IPS-18a (cell line): Measurements from ENCODE around the gene RNF217.
"Not testable (repeated sequence)": the region's sequence is repeated elsewhere in the genome, so short reads cannot be mapped to it uniquely, and the experiment has no call there.

ENCODE experiments used
- H3K27ac ChIP-seq: one replicate; pipeline ENCODE4 v1.5.1; 2013; ENCODE audit warnings: low read length
- H3K27me3 ChIP-seq: one replicate; pipeline ENCODE4 v1.6.1; 2013; ENCODE audit warnings: mild to moderate bottlenecking, low read length; ENCODE audit not compliant: control insufficient read depth, insufficient read depth
- H3K36me3 ChIP-seq: one replicate; pipeline ENCODE4 v1.6.1; 2013; ENCODE audit warnings: low read depth, low read length; ENCODE audit not compliant: control insufficient read depth
- H3K4me1 ChIP-seq: one replicate; pipeline ENCODE4 v1.6.1; 2013; ENCODE audit warnings: low read depth, low read length; ENCODE audit not compliant: control insufficient read depth
- H3K4me3 ChIP-seq: one replicate; pipeline ENCODE4 v1.5.1; 2013; ENCODE audit warnings: low read length
- H3K9ac ChIP-seq: one replicate; pipeline ENCODE4 v1.6.1; 2013; ENCODE audit warnings: mild to moderate bottlenecking, low read length, moderate library complexity
- H3K9me3 ChIP-seq: one replicate; pipeline ENCODE4 v1.6.1; 2013; ENCODE audit warnings: low read depth, low read length; ENCODE audit not compliant: control insufficient read depth

The RNF217 gene

DNA sequence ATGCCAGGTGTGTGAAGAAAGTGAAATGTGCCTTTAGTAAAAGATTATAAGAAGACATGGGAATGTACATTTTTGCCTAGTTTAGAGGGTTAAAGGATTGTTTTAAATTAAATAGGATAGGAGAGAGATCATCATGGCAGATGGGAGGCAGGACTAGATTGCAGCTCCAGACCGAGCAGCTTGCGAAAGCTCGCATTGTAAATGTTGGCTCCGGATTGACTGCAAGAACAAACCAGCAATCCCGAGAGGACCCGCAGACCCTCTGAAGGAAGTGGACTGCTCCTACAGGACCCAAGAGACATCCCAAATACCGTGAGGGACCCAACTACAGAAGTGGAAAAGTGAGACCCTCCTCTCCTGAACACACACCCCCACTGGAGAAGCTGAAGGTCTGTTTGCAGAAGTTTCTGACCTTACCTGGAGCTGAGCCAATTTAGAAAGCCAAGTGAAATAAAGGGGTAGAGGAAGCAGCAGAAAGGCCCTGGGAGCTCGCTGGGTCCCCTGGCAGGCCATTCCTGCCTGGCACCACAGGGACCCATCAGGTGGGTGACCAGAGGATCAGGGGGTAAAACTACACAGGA, 161.3 kb downstream of the RNF217 start:
- H3K9ac ChIP-seq, result no peak overlapping the region
- no peak overlapping the region for H3K27ac ChIP-seq
- H3K4me1 ChIP-seq, result peaks cover 7% of the 10 kb centered on the region
- no peaks in the 10 kb centered on the region for H3K9me3 ChIP-seq
- H3K36me3 ChIP-seq, result no peaks in the 10 kb centered on the region
- no peaks in the 10 kb centered on the region for H3K27me3 ChIP-seq
- no peak overlapping the region for H3K4me3 ChIP-seq

DNA sequence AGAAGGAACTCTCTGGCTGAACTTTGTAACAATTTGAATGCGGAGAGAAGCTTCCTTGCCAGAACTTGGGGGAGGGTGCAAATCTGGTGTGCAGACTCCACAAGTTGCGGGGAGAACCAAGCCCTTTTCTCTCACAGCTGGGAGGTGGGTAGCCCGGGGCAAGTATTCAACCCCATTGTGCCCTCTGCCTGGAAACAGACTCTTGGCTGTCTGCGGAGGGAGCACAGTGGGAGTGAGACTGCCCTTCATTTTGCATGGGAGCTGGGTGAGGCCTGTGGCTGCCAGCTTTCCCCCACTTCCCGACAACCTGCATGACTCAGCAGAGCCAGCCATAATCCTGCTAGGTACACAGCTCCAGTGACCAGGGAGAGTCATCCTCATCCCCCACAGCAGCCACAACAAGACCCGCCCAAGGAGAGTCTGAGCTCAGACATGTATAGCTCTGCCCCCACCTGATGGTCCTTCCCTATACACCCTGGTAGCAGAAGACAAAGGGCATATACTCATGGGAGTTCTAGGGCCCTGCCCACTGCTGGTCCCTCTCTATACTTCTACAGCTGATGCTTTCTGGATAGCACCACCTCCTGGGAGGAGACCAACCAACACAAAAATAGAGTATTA, 161.9 kb downstream of the RNF217 start:
- Histone ChIP-seq H3K27me3 (no peaks in the 10 kb centered on the region), H3K9ac (no peak overlapping the region), H3K9me3 (no peaks in the 10 kb centered on the region), H3K36me3 (no peaks in the 10 kb centered on the region), H3K27ac (no peak overlapping the region), H3K4me3 (no peak overlapping the region), H3K4me1 (peaks cover 7% of the 10 kb centered on the region)

DNA sequence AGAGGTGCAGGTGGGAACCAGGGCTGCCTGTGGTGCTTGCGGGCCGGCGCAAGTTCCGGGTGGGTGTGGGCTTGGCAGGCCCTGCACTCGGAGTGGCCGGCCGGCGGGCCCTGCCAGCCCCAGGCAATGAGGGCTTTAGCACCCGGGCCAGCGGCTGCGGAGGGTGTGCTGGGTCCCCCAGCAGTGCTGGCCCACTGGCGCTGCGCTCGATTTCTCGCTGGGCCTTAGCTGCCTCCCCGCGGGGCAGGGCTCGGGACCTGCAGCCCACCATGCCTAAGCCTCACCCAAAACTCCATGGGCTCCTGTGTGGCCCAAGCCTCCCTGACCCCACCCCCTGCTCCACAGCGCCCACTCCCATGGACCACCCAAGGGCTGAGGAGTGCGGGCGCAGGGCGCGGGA, 163.6 kb downstream of the RNF217 start:
- H3K4me3 ChIP-seq, H3K4me1 ChIP-seq, H3K9ac ChIP-seq, H3K27me3 ChIP-seq, H3K36me3 ChIP-seq, H3K9me3 ChIP-seq, H3K27ac ChIP-seq: not testable (repeated sequence)

DNA sequence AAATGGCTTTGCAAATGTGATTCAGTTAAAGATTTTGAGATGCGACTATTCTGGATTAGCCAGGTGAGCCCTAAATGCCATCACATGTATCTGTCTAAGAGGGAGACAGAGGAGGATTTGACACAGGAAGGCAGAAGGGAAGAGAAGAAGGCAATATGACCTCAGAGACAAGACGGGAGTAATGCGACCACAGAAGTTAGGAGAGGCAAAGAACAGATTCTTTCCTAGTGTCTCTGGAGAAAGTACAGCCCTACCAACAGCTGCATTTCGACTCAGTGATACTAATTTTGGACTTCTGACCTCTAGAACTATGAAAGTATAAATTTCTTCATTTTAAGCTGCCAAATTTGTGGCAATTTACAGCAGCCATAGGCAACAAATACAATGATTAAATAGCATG, 167.1 kb downstream of the RNF217 start:
- H3K36me3 ChIP-seq, result no peaks in the 10 kb centered on the region
- H3K27me3 ChIP-seq, result no peaks in the 10 kb centered on the region
- no peaks in the 10 kb centered on the region for H3K4me1 ChIP-seq

DNA sequence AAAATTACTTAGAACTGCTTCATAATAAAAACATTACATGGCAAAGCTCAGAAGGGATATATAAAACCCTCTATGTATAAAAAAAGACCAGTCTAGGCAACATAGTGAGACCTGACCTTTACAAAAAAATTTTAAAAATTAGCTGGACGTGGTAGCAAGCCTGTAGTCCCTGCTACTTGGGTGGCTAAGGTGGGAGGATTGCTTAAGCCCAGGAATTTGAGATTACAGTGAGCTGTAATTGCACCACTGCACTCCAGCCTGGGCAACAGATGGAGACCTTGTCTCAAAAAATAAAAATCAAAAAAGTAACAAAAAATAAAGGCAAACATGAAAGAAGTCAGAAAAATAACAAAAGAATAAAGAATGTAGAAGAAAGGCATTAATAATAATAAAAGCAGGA, 169.8 kb downstream of the RNF217 start:
- H3K27ac ChIP-seq, result no peak overlapping the region
- no peaks in the 10 kb centered on the region for H3K27me3 ChIP-seq
- H3K4me1 ChIP-seq, result no peaks in the 10 kb centered on the region
- H3K9ac ChIP-seq, result no peak overlapping the region
- no peak overlapping the region for H3K4me3 ChIP-seq
- no peaks in the 10 kb centered on the region for H3K36me3 ChIP-seq
- no peaks in the 10 kb centered on the region for H3K9me3 ChIP-seq

More for the DNA sequence above, 167.1 kb downstream of the RNF217 start:
- Histone ChIP-seq H3K9ac (no peak overlapping the region), H3K4me3 (no peak overlapping the region), H3K9me3 (no peaks in the 10 kb centered on the region), H3K27ac (no peak overlapping the region)

DNA sequence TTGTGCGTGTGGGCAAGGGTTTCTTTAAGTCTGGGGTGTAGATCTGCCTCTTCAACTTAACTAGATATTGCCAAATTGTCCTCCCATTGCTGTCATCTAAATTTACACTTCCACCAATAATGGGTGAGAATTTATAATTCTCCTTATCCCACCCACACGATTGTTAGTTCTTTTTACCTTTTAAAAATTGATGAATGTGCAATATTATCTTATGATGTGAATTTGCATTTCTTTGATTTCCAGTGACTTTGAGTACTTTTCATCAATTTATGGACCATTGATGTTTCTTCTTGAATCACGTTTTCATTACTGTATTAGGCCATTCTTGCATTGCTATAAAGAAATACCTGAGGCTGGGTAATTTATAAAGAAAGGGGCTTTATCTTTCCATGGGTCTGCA, 174.1 kb downstream of the RNF217 start:
- H3K9me3 ChIP-seq, result no peaks in the 10 kb centered on the region
- H3K27ac ChIP-seq, result no peak overlapping the region
- H3K9ac ChIP-seq, result no peak overlapping the region
- H3K27me3 ChIP-seq, result no peaks in the 10 kb centered on the region
- H3K36me3 ChIP-seq, result no peaks in the 10 kb centered on the region
- H3K4me1 ChIP-seq, result no peaks in the 10 kb centered on the region
- no peak overlapping the region for H3K4me3 ChIP-seq

DNA sequence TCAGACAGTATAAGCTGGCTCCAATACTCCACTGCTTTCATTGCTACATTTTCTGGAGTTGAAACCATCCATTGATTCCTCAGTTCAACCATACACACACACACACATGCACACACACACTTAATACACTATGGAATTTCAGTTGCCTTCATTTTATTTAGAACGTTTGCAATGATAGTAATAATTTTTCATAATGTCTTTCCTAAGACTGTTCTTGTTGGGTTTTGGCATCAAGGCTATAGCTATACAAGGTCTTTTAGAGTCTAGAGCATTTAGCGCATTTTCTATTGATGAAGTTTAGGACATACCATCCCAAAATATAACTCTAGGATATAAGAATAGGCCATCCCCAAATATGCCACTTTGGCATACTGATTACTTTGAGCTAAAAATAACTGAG, 175.8 kb downstream of the RNF217 start:
- H3K27ac ChIP-seq, result no peak overlapping the region
- H3K36me3 ChIP-seq, result no peaks in the 10 kb centered on the region
- no peaks in the 10 kb centered on the region for H3K4me1 ChIP-seq
- no peaks in the 10 kb centered on the region for H3K9me3 ChIP-seq
- no peak overlapping the region for H3K9ac ChIP-seq
- H3K4me3 ChIP-seq, result no peak overlapping the region
- H3K27me3 ChIP-seq, result no peaks in the 10 kb centered on the region

DNA sequence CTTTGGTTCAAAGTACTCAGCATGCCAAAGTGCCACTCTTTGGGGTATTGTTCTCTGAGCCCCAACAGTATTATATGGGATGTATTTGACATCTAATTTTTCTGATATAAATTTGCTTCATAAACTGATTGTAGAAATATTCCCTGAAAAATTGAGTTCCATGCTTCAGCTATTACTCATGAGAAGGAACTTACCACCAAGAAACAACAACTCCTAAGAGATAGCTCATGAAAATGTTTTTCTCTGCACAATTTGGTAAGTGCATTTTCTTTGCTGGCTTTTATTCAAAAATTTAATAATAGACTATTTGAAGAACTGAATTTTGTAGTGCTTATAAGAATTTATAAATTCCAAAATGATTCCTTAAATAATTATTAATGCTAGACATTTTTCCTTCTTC, 178.6 kb downstream of the RNF217 start:
- Histone ChIP-seq H3K27ac (no peak overlapping the region), H3K9me3 (no peaks in the 10 kb centered on the region), H3K36me3 (no peaks in the 10 kb centered on the region), H3K9ac (no peak overlapping the region), H3K27me3 (no peaks in the 10 kb centered on the region), H3K4me3 (no peak overlapping the region), H3K4me1 (no peaks in the 10 kb centered on the region)
